HG02571 (cell line): Measurements from ENCODE around the gene HES5.
A peak's percentile ranks its signal among the peaks of the same experiment; 100 is the strongest.
"Not testable (repeated sequence)": the region's sequence is repeated elsewhere in the genome, so short reads cannot be mapped to it uniquely, and the experiment has no call there.

Experiments
- ATAC-seq: cut with Tn5 transposase; IDR thresholded peaks from one replicate; pipeline ENCODE4 v1.9.1; 2021; ENCODE audit warnings: mild to moderate bottlenecking, moderate library complexity; ENCODE audit not compliant: unreplicated experiment

HES5 gene

GRCh38 chr1:2561446-2561845 is 31.4 kb upstream of the HES5 start:
- ATAC-seq: no peak

DNA sequence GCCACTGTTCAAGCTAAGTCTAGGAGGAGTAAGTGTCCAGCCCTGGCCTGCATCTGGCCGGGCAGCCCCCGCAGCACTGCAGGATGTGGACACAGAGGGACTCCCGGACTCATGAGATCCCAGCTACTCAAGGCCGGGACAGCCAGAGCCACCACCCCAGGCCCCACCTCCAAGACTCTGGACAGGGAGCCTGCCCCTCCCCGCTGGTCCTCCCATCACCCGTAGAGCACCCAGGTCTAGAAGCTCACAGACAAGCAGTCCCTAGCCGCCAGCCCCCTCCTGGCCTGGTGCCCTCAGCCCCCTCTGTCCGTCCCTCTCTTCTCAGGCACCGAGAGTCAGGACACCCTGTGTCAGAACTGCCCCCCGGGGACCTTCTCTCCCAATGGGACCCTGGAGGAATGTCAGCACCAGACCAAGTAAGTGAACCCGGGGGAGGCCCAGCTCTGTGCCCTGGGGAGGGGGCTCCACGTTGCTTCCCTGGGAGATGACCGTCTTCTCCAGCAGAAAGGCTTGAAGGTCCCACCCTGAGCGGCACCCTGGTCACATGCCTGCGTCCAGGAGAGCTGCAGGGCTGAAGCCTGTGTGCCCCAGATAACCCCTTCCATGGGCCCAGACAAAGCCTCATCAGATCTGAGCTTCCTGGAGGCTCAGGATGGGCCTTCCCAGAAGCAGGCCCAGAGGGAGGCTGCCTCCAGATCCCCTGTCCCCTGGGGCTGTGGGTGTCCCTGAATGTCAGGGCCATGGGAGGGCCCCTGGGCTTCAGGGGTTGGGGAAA is 30.4 kb upstream of the HES5 start:
- no peak for ATAC-seq

DNA sequence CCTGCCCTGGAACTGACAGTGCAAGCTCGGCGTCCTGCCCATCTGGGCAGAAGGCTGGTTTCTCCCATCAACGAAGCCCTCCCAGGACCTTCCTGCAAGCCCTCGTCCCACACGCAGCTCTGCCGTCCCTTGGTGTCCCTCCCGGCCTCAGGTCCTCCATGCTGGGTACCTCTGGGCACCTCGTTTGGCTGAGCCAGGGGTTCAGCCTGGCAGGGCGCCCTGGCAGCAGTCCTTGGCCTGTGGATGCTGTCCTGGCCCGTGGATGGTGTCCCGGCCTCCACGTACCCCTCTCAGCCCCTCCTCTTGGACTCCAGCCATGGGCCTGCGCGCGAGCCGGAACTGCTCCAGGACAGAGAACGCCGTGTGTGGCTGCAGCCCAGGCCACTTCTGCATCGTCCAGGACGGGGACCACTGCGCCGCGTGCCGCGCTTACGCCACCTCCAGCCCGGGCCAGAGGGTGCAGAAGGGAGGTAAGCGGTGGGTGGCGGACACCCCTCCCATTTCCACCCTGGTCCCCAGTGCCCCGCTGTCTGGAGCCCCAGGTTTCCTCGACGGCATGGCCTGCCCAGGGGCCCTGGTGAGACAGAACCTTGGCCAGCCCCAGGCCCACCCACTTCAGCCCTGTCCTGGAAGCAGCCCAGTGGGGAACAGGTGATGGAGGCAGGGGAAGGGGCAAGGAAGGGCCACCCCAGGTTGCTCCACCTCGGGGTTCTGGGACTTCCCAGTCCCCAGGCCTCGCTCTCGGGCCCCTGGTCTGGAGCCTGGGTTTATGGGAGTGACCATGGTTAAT is 29.6 kb upstream of the HES5 start:
- no peak for ATAC-seq

- no peak for ATAC-seq
These were observed 28.8 kb upstream of the HES5 start for GRCh38 chr1:2558861-2559260.

- no peak for ATAC-seq
These were observed 28.4 kb upstream of the HES5 start for GRCh38 chr1:2558420-2558819.

- ATAC-seq: no peak
These were observed 27.7 kb upstream of the HES5 start for GRCh38 chr1:2557482-2558400.

- no peak for ATAC-seq
These were observed 26.8 kb upstream of the HES5 start for GRCh38 chr1:2556678-2557481.

DNA sequence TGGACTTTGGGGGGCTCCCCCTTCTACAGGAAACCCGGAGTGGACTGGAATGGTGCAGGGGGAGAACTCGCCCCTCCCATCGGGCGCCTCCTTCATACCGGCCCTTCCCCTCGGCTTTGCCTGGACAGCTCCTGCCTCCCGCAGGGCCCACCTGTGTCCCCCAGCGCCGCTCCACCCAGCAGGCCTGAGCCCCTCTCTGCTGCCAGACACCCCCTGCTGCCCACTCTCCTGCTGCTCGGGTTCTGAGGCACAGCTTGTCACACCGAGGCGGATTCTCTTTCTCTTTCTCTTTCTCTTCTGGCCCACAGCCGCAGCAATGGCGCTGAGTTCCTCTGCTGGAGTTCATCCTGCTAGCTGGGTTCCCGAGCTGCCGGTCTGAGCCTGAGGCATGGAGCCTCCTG is 26.2 kb upstream of the HES5 start, which contains the start of gene TNFRSF14:
TSS of gene TNFRSF14 (plus strand) at position 95 of the 401 bp plus-strand sequence. CDS start at position 389, 294 bp downstream.
- ATAC-seq: no peak

DNA sequence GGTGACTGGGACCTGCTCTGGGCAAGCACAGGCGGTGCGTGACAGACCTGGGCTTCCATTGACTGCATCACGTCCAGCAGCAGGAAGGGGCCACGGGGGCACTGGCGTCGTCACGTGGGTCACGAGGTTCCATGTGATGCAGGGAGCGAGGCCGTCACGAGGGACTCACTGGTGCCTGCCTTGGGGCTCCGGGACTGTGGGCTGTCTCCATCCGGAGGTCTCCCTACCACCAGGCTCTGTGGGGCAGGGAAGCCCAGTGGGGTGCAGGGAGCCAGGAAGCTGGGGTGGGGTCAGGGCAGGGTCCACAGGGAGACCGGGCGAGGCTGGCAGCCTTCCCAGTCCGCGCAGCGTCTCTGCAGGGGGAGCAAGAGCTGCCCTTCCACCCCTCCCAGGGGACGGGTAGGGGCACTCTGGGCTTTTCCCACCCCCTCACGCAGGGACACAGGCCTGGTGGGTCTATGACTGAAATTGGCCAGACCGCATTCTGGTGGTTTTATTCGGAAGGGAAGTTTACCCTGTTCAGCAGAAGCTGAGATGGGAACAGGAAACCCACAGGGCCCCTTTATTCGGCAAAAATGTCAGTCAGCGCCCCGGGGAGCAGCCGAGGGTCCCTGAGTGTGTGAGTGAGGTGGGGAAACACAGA is 25.7 kb upstream of the HES5 start:
- no peak for ATAC-seq

- no peak for ATAC-seq
These were observed 24.7 kb upstream of the HES5 start for GRCh38 chr1:2554621-2555387.

DNA sequence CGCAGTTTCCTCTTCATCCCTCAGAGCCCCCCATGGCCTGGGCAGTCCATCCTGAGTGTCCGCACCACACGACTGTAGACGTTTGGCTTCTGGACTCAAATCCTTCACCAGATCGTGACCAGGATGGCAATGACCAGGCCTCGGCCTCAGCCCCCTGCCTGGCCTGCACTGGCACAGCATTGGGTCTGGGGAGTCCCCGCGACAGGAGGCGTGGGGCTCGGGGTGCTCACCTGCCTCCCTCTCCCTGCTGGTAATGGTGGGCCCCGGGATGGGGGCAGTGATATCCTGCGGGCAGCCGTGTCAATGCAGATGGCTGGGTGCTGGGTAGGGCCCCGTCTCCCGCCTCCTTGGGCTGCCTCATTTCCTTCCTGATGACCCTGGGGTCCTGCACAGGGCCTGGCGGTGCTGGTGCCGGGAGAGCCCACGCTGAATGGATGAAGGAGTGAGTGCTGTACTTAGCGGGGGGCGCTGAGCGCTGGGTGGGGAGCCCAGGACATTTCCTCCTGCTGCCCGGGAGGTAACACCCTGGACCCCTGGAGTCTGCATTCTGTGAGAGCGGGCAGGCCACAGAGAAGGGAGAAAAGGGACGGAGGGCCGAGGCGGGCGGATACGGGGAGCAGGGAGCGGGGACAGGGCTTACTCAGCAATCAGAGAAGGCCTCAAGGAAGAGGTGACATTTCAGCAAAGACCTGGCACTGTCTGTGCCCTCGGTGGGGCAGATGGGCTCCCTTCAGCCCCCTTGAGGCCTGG is 24.0 kb upstream of the HES5 start:
- ATAC-seq: no peak

DNA sequence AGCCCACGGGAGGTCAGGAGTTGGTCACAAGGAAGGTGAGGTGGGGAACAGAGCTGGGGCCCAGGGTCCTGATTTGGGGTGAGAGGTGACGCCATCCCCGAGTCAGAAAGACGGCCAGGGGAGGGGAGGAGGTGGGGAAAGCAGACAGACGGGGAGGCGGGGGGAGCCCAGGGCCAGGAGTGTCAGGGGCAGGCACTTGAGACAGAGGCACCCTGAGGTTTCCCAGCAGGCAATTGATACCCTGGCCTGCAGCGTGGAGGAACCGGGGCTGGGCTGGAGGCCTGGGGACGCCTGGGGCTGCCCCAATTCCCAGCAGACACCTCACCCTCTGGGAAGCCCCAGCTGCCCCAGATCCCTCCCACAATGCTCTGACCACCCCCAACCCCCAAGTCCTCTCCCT is 23.0 kb upstream of the HES5 start:
- not testable (repeated sequence) for ATAC-seq

DNA sequence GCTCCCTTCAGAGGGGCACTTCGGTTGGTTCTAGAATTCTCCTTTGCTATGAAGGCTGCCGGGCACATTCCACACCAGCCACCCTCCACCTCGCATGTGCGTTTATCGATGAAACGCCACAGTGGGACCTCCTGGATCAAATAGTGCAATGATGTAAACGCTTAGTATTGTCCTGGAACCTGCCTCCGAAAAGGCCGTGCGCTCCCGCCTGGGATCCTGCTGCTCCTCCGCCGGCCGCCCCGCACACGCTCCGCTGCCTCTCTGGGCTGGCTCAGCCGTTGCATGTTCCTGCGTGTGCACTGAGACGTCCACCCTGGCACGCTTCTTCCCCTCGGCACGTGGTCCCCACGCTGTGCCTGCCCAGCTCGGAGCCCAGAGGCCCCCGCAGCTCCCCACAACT is 22.1 kb upstream of the HES5 start:
- ATAC-seq: no peak

DNA sequence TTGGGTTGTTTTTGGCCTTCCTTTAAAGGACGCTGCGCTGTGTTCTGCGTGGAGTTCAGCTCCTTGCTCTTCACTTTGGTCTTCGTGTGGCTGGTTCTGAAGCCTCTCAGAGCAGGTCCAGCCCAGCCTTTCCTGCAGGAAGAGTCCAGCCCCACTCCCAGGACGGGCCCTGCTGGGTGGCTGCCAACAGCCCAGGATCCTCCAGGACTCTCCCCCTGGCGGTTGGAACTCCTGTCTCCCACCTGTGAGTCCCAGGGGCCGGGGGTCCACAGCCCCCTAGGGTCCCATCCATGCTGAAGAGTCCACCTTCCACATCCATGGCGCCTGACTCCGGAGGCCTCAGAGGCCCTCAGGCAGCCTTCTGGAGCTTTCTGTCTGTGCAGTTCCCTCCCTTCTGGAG is 21.5 kb upstream of the HES5 start:
- not testable (repeated sequence) for ATAC-seq

- ATAC-seq: not testable (repeated sequence)
These were observed 20.3 kb upstream of the HES5 start for GRCh38 chr1:2550309-2550861.

GRCh38 chr1:2549367-2550029 is 19.4 kb upstream of the HES5 start:
- not testable (repeated sequence) for ATAC-seq

- ATAC-seq: peak; percentile 22
These were observed 18.1 kb upstream of the HES5 start for GRCh38 chr1:2548068-2548589.
